Measurements from ENCODE around the gene PRR13.
A peak's percentile ranks its signal among the peaks of the same experiment; 100 is the strongest.

The PRR13 gene

GRCh38 chr12:53493610-53494391, 52.3 kb downstream of the PRR13 start:
- H3K4me3 ChIP-seq (ENCODE audit: low read depth, low read length): peak overlapping the region; percentile 49
- no peak for TF ChIP-seq CTCF (IDR thresholded peaks at IDR 0.05; ENCODE audit: borderline replicate concordance, insufficient read depth, low read depth, low read length)
